NCI-H2227 treated with DMSO at 0.1 percent for 48 hours (cell line): ENCODE measurements around the gene ADGRD1.
"Not testable (repeated sequence)": the region's sequence is repeated elsewhere in the genome, so short reads cannot be mapped to it uniquely, and the experiment has no call there.

Experiments used
- DNase-seq: peaks from one replicate; lab custom pipeline; 2025; lab: John Stamatoyannopoulos, UW

The ADGRD1 gene

DNA sequence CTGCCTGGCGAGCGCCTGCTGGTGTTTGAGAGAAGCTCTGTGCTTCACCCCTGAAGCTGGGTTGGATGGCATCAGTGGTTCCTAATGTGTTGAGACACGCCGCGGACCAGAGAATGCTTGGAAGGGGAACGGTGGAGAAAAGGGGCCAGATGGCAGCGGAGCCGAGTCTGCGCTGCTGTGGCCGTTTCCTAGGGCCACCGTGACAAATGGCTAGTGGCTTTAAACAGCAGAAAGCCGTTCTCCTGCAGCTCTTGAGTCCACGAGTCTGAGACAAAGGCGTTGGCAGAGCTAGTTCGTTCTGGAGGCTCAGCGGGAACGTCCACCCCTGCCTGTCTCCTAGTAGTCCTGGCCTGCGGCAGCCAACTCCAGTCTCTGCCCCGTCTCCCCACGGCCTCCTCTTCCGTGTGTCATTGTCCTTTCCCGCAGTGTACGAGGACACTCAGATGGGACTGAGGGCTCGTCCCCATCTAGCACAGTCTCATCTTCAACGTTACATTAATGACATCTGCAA, 103.6 kb downstream of the ADGRD1 start:
- DNase-seq = peak; percentile 31

DNA sequence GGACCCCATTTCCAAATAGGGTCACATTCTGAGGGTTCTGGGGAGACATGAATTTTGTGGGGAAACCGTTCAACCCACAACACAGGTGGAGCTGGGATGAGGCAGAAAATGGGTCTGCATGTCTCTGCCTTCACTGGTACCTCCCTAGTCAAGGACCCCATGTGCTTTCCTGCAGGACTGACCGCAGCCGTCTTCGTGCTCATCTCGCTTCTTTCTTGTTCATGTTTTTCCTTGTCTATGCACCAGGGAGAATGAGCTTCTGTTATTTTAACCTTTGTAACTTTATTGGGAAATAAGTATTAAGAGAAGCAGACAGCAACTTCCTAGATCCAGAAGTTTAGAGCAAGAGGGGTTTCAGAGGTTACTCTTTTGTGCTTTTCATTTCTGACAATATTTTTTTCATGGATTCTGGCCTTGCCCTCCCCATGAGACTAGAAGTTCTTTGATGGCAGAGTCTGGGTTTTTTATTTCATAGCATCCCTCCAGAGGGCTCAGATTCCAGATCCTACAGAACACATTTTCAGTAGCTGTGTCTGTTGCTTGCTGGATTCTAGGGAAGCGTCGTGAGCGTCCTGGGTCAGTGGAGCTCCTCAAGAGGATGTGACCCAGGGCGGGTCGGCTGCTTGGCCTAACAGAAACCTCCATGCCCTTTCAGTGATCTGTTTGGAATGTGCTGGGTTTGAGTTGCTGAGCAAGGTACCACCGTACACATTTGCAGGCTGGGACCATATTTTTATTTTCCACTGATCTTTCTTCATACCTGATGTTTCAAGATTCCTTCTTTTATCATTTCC, 104.2 kb downstream of the ADGRD1 start:
- DNase-seq = no peak

- no peak for DNase-seq
Observed at GRCh38 chr12:131058700-131059099, 105.0 kb downstream of the ADGRD1 start.

DNA sequence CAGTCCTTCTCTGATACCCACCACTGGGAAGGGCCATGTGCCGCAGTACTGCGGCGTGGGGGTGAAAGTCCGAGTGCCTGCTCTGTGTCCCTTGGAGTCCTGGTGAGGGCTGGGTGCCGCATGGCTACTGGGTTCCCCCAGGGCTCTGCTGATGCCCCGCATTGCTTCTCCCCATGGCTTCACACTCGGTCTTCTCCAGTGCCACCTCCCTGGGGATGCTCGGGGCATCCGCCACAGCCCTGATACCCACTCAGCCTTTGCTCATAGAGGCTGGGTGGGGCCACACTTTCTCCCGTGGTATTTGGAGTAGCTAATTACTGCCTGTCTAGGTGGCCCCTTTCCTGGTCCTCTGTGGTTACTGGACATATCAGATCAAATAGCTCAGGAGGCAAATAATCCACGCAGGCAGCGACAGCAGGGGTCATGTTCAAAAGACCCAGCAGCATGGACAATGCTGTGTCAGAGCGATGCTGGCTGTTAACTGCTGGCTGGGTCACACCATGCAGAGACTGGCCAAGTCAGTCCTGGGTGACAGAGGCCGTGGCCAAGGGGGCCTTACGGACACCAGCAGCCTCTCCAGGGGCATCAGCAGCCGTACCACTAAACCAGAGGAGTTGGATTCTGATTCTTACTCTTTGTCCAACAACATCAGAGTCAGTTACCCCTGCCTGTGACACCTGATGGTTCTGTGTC, 106.5 kb downstream of the ADGRD1 start:
- DNase-seq = no peak

- no peak for DNase-seq
Observed at GRCh38 chr12:131061041-131061806, 107.5 kb downstream of the ADGRD1 start.

GRCh38 chr12:131063413-131063812, 109.7 kb downstream of the ADGRD1 start:
- no peak for DNase-seq

- DNase-seq = no peak
Observed at GRCh38 chr12:131063960-131064359, 110.3 kb downstream of the ADGRD1 start.

DNA sequence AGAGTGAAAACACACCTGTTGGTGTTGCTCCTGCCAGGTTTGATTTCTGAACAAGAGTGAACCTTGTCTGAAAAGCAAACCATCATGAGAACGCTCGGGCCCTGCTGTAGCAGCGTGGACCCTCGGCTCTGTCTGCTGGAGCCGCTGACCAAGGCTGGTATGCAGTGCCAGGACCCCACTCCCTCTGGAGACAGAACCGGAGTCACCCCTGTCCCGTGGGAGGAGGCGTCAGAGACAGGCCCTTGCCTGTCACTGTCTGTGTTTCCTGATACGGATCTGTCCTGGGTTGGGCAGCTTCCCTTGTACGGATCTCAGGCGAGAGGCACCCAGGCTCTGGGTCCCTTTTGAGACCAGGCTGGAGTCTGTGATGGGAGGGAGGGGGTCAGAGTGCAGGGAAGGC, 111.6 kb downstream of the ADGRD1 start:
- no peak for DNase-seq

- no peak for DNase-seq
Observed at GRCh38 chr12:131065801-131066200, 112.1 kb downstream of the ADGRD1 start.

GRCh38 chr12:131066207-131066885, 112.6 kb downstream of the ADGRD1 start:
- DNase-seq = no peak

GRCh38 chr12:131066886-131067490, 113.3 kb downstream of the ADGRD1 start:
- DNase-seq = no peak

- no peak for DNase-seq
Observed at GRCh38 chr12:131067981-131068851, 114.5 kb downstream of the ADGRD1 start.

- not testable (repeated sequence) for DNase-seq
Observed at GRCh38 chr12:131068926-131069720, 115.4 kb downstream of the ADGRD1 start.

DNA sequence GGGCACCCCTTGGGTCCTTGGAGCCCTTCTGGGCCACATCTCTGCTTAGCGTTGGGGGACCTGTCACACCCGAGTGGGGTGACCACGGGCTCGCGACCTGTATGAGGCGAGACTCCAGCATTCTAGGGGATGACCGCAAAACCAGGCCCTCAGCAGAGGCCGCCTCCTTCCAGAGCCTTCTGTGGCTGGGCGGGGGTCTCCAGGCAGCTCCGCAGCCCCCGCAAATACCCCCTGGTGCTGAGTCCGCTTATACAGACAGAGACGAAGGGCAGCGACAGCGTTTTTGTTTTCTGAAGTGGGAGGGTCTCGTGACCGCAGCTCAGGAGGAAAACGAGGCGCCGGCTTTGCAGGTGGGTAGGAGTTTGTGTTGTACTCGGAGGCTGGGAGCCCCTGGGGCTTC, 116.4 kb downstream of the ADGRD1 start:
- not testable (repeated sequence) for DNase-seq

DNA sequence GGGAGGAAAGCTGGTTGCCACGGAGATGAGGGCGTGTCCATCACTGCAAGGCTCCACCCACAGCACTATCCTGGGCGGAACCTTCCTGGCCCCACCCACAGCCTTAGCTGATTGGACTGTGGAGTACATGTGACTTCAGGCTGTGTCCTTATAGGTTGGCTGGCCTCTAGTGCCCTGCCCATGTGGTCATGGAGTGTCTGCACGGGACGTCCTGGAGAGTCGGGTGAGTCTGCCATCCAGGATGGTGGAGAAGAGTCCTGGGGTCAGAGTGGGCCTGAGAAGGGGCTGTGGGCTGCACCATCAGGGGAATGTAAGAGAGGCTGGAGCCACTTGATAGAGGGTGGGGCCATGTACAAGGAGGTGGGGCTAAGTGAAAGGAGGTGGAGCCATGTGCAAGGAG, 117.0 kb downstream of the ADGRD1 start:
- DNase-seq = not testable (repeated sequence)

DNA sequence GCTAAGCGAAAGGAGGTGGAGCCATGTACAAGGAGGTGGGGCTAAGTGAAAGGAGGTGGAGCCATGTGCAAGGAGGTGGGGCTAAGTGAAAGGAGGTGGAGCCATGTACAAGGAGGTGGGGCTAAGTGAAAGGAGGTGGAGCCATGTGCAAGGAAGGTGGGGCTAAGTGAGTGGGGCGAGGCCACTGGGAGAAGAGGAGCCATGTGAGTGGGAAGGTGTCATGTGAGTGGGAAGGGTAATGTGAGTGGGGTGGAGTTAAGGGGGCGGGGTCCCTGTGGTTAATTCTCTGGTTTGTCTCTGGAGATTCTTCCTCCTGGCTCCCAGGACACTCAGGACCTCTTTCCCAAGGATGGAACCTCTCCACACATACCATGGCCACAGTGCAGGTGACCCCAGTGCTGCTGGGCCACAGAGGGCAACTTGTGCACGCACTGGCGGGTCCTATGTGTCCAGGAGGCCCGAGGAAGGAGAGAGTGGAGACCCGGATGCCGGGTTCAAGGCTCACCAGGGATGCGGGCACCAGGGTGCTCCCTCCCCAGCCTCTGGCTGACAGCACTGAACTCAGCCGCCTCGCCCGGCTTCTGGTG, 117.6 kb downstream of the ADGRD1 start:
- not testable (repeated sequence) for DNase-seq

GRCh38 chr12:131071950-131072349, 118.2 kb downstream of the ADGRD1 start:
- not testable (repeated sequence) for DNase-seq

GRCh38 chr12:131072451-131073230, 118.9 kb downstream of the ADGRD1 start:
- DNase-seq = no peak
